ENCODE data around the gene NEK7.

NEK7 gene

DNA sequence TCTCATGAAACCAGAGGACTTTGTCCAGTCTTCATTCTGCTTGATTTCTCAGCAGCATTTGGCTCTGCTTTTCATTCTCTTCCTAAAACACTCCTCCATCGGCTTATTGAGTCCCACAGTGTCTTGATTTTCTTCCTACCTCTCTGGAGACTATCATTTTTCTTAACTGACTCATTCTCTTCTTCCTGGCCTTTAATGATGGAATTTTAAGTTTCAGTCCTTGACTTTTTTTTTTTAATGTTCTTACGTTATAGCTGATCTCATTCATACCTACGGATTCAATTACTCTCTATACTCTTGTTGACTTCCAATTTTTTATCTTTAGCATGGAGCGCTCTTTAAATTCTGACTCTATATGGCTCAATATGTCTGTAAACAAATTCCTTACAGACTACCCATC is 111.1 kb downstream of the NEK7 start:
- no peak overlapping the region for H3K27ac ChIP-seq (ENCODE audit: low read length)
- H3K36me3 ChIP-seq (ENCODE audit: control insufficient read depth, low read depth, low read length): no peaks in the 10 kb centered on the region
- no peak overlapping the region for H3K9ac ChIP-seq (ENCODE audit: low read length)
- no peaks in the 10 kb centered on the region for H3K9me3 ChIP-seq (ENCODE audit: control insufficient read depth, low read depth, low read length)
- no peak overlapping the region for H3K4me3 ChIP-seq (ENCODE audit: low read length)
- no peaks in the 10 kb centered on the region for H3K27me3 ChIP-seq (ENCODE audit: control insufficient read depth, insufficient read depth, low read length)
- H3K4me1 ChIP-seq (ENCODE audit: control insufficient read depth, low read depth, low read length): no peaks in the 10 kb centered on the region

DNA sequence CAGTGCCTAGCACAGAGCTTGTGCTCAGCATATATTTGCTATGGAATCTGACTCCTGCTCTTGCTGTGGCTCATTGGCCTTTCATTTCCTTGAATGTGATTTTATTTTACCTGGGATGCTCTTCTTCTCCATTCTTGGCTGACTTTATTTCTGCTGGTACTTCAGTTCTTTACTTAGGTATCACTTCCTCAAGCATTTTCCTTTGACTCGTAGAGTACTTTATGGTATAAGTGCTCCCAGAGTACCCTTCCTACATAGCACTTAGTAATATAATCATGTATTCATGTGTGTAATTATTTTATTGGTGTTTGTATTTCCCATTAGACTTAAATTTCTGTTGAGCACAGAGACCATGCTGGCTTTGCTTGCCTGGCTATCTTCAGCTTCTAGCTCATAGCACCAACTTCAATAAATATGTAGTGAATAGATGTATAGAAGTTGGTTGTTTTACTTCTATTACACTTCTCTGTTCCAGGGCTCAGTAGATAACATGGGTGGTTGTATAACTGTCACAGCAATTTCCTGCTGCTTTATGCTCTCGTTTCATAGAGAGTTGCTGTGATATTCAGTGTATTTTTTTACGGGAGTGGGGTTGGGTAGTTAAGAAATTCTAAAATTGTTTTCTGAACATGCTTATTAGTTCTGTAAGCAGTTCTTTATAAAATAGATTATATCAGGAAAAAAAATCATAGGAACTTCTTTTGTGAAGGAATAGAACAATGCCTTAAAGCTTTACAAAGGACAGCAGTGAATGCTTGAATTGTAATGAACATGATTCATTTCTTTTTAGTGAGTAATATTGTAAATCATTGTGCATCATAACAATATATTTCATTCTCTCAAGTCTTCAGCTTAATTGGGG is 112.2 kb downstream of the NEK7 start:
- H3K9me3 ChIP-seq (ENCODE audit: control insufficient read depth, low read depth, low read length): no peaks in the 10 kb centered on the region
- no peaks in the 10 kb centered on the region for H3K4me1 ChIP-seq (ENCODE audit: control insufficient read depth, low read depth, low read length)
- no peak overlapping the region for H3K27ac ChIP-seq (ENCODE audit: low read length)
- no peak overlapping the region for H3K9ac ChIP-seq (ENCODE audit: low read length)
- no peaks in the 10 kb centered on the region for H3K36me3 ChIP-seq (ENCODE audit: control insufficient read depth, low read depth, low read length)
- H3K4me3 ChIP-seq (ENCODE audit: low read length): no peak overlapping the region
- H3K27me3 ChIP-seq (ENCODE audit: control insufficient read depth, insufficient read depth, low read length): no peaks in the 10 kb centered on the region

DNA sequence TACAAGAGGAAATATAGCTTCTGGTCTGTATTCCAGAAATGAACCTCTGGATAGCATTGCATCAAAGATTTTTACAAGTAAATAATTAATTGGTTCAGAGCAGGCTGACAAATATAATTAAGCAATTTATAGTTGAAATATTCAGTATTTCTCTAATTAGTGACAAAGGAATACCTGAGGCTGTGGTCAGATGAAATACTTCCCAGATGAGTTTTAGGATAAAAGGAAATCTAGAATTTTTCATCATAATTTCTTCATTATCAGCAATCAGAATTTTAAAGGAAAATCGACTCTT is 112.8 kb downstream of the NEK7 start:
- Histone ChIP-seq H3K36me3 (ENCODE audit: control insufficient read depth, low read depth, low read length) (no peaks in the 10 kb centered on the region), H3K9me3 (ENCODE audit: control insufficient read depth, low read depth, low read length) (no peaks in the 10 kb centered on the region), H3K4me1 (ENCODE audit: control insufficient read depth, low read depth, low read length) (no peaks in the 10 kb centered on the region), H3K4me3 (ENCODE audit: low read length) (no peak overlapping the region), H3K27ac (ENCODE audit: low read length) (no peak overlapping the region), H3K9ac (ENCODE audit: low read length) (no peak overlapping the region), H3K27me3 (ENCODE audit: control insufficient read depth, insufficient read depth, low read length) (no peaks in the 10 kb centered on the region)

DNA sequence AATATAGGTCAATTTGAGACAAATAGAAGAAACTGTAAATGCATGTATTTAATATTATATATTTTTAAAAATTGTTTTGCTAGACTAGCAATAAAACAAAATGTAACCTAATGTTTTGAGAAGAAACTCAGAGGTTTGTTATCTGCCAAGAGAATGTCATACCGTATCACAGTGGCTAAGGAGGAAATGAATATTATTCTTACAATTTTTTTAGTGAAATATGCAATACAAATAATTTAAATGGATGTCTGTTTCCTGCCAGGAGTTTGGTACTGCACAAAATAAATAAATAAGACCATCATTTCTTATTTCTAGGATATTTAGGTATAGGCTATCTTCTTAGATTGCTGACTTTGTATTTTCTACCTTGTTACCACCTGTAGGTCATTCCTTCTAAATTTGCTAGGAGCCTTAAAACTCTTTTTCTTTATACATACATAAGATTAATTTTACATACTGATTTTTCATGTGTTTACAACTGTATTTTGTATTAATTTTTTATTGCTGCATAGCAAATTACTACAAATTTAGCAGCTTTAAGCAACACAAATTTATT is 113.6 kb downstream of the NEK7 start:
- H3K4me1 ChIP-seq (ENCODE audit: control insufficient read depth, low read depth, low read length): no peaks in the 10 kb centered on the region
- H3K27ac ChIP-seq (ENCODE audit: low read length): no peak overlapping the region
- H3K27me3 ChIP-seq (ENCODE audit: control insufficient read depth, insufficient read depth, low read length): no peaks in the 10 kb centered on the region
- H3K9me3 ChIP-seq (ENCODE audit: control insufficient read depth, low read depth, low read length): no peaks in the 10 kb centered on the region
- no peaks in the 10 kb centered on the region for H3K36me3 ChIP-seq (ENCODE audit: control insufficient read depth, low read depth, low read length)
- H3K9ac ChIP-seq (ENCODE audit: low read length): no peak overlapping the region
- no peak overlapping the region for H3K4me3 ChIP-seq (ENCODE audit: low read length)

DNA sequence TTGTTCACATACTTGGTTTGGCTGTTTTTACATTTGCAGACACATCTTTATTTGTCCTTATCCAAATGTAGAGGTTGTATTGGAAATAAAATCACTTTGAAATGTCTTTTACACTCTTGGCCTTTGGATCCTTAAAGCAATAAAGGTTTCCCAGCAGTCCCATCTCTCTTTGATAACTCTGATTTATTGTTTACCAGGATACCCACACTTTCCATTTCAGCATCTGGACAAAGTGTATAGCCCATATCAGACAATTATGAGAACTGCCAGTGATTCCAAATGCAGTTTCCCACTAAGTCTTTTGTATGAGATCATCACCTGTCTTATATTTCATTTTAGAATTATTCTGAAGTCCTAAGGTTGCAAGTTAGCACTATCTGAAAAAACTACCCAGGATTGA is 114.7 kb downstream of the NEK7 start:
- Histone ChIP-seq H3K9me3 (ENCODE audit: control insufficient read depth, low read depth, low read length) (no peaks in the 10 kb centered on the region), H3K27ac (ENCODE audit: low read length) (no peak overlapping the region), H3K27me3 (ENCODE audit: control insufficient read depth, insufficient read depth, low read length) (no peaks in the 10 kb centered on the region), H3K9ac (ENCODE audit: low read length) (no peak overlapping the region), H3K36me3 (ENCODE audit: control insufficient read depth, low read depth, low read length) (no peaks in the 10 kb centered on the region), H3K4me3 (ENCODE audit: low read length) (no peak overlapping the region), H3K4me1 (ENCODE audit: control insufficient read depth, low read depth, low read length) (peaks cover 4% of the 10 kb centered on the region)

DNA sequence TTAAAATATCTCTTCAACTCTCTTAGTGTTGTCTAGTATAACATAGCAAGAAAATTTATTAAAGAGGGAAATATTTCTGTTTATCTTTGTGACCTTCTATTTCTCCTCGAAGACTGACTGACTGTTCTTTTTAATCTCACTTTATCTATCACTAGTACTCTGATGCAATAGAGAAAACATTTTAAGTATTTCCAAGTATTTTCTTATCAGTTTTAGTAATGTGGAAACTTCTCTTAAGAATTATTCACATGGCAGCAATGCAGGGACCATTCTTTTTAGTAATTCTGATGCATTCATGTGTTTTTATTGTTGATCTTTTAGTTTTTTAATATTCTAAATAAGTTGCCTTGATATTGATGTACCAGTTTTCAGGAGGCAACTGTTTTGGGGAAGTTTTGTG is 115.7 kb downstream of the NEK7 start:
- no peaks in the 10 kb centered on the region for H3K9me3 ChIP-seq (ENCODE audit: control insufficient read depth, low read depth, low read length)
- H3K9ac ChIP-seq (ENCODE audit: low read length): no peak overlapping the region
- H3K4me1 ChIP-seq (ENCODE audit: control insufficient read depth, low read depth, low read length): peaks cover 4% of the 10 kb centered on the region
- no peak overlapping the region for H3K27ac ChIP-seq (ENCODE audit: low read length)
- H3K36me3 ChIP-seq (ENCODE audit: control insufficient read depth, low read depth, low read length): no peaks in the 10 kb centered on the region
- no peaks in the 10 kb centered on the region for H3K27me3 ChIP-seq (ENCODE audit: control insufficient read depth, insufficient read depth, low read length)
- no peak overlapping the region for H3K4me3 ChIP-seq (ENCODE audit: low read length)

DNA sequence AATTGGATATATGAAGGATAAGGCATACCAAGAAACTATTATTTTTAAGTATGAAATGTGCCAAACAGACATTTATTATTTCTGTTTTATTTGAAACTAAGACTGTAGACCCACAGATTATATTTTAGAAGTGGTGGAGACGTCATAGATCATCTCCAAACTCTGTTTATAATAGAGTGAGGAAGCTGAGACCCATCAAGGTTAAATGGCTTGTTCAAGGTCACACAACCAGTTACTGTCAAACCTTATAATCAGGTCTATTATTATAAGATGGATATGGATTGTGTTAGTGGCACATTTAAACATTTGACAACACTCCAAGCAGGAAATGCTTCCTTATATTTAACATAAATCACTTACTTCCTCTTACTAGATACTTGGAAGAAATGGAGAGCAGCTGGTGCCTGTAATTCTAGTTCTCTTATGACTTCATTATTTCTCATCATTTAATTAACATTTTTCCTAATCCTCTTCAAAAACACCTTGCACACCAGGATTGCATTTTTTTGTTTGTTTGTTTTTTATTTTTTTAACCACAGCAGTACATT is 117.0 kb downstream of the NEK7 start:
- Histone ChIP-seq H3K27ac (ENCODE audit: low read length) (no peak overlapping the region), H3K4me3 (ENCODE audit: low read length) (no peak overlapping the region), H3K4me1 (ENCODE audit: control insufficient read depth, low read depth, low read length) (peaks cover 4% of the 10 kb centered on the region), H3K36me3 (ENCODE audit: control insufficient read depth, low read depth, low read length) (no peaks in the 10 kb centered on the region), H3K9ac (ENCODE audit: low read length) (no peak overlapping the region), H3K9me3 (ENCODE audit: control insufficient read depth, low read depth, low read length) (no peaks in the 10 kb centered on the region), H3K27me3 (ENCODE audit: control insufficient read depth, insufficient read depth, low read length) (no peaks in the 10 kb centered on the region)

DNA sequence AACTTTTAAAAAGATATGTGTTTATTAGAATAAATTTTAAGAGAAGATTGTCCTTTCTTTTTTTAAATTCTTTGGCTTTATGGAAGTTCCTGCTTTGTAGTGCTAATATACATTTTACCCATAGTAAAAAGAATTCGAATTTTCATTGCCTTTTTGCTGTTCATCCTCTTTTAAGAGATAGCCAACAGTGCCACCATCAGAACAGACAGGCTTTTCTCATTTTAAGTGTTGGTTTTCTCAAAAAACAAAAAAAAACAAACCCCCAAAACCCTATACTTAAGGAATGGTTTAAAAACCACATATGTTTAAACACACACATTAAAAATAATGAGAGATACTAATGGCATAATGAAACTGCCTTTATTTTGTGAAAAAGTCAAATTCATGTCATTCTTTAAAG is 118.8 kb downstream of the NEK7 start:
- H3K27ac ChIP-seq (ENCODE audit: low read length): no peak overlapping the region

DNA sequence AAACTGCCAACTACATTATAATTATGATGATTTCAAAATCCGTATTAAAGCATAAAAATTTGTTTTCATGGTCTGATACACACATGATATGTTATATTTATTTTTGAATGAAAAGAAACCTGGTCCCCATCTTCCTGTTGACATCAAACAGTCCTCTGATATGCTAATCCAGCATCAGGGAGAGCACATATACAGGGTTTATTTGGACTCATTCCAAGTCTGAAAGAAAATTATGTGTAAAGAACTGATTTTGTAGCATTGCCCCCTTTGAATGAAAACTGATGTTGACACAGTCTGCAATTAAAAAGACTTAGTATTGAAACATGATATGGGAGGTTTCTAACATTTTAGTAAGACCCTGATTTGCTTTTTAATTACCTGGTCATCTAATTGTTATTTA is 119.4 kb downstream of the NEK7 start:
- H3K36me3 ChIP-seq (ENCODE audit: control insufficient read depth, low read depth, low read length): no peaks in the 10 kb centered on the region
- no peak overlapping the region for H3K9ac ChIP-seq (ENCODE audit: low read length)
- no peak overlapping the region for H3K27ac ChIP-seq (ENCODE audit: low read length)
- H3K4me1 ChIP-seq (ENCODE audit: control insufficient read depth, low read depth, low read length): peaks cover 4% of the 10 kb centered on the region
- H3K27me3 ChIP-seq (ENCODE audit: control insufficient read depth, insufficient read depth, low read length): no peaks in the 10 kb centered on the region
- H3K4me3 ChIP-seq (ENCODE audit: low read length): no peak overlapping the region
- no peaks in the 10 kb centered on the region for H3K9me3 ChIP-seq (ENCODE audit: control insufficient read depth, low read depth, low read length)

More for the DNA sequence above, 118.8 kb downstream of the NEK7 start:
- peaks cover 4% of the 10 kb centered on the region for H3K4me1 ChIP-seq (ENCODE audit: control insufficient read depth, low read depth, low read length)
- H3K9ac ChIP-seq (ENCODE audit: low read length): no peak overlapping the region
- H3K27me3 ChIP-seq (ENCODE audit: control insufficient read depth, insufficient read depth, low read length): no peaks in the 10 kb centered on the region
- H3K9me3 ChIP-seq (ENCODE audit: control insufficient read depth, low read depth, low read length): no peaks in the 10 kb centered on the region
- no peaks in the 10 kb centered on the region for H3K36me3 ChIP-seq (ENCODE audit: control insufficient read depth, low read depth, low read length)
- H3K4me3 ChIP-seq (ENCODE audit: low read length): no peak overlapping the region

DNA sequence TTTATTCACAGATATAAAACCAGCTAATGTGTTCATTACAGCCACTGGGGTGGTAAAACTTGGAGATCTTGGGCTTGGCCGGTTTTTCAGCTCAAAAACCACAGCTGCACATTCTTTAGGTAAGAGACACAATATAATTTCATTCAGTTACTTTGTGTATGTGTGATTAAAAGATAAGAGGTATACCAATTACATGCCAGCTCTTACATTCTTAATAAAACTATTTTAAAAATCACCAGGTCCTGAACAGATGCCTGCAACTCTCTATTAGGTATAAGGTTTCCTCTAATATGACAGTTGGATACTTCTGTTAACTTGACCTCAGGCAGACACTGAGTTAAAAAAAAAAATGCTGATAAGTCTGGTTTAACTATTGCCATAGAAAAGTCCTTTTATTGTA is 122.1 kb downstream of the NEK7 start:
- Histone ChIP-seq H3K27ac (ENCODE audit: low read length) (no peak overlapping the region), H3K9ac (ENCODE audit: low read length) (no peak overlapping the region), H3K27me3 (ENCODE audit: control insufficient read depth, insufficient read depth, low read length) (no peaks in the 10 kb centered on the region), H3K9me3 (ENCODE audit: control insufficient read depth, low read depth, low read length) (no peaks in the 10 kb centered on the region), H3K4me3 (ENCODE audit: low read length) (no peak overlapping the region), H3K4me1 (ENCODE audit: control insufficient read depth, low read depth, low read length) (peaks cover 4% of the 10 kb centered on the region), H3K36me3 (ENCODE audit: control insufficient read depth, low read depth, low read length) (no peaks in the 10 kb centered on the region)

DNA sequence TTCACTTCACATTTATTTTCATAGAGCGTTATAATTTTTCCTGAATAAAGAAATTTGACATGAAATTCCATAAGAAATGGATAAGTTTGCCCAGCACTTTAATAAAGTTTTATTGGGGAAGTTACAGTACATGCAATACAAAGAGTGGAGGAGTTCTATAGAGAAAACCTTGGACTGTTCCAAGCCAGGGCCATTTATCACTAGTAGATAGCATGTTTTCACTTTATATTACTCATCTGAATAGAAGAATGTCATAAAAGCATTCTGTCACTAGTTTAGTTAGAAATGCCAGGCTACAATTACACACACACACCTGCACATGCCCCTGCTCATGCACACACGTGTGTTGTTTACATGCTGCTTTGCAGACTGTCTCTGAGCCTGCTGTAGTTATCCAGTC is 123.3 kb downstream of the NEK7 start:
- Histone ChIP-seq H3K9me3 (ENCODE audit: control insufficient read depth, low read depth, low read length) (no peaks in the 10 kb centered on the region), H3K36me3 (ENCODE audit: control insufficient read depth, low read depth, low read length) (no peaks in the 10 kb centered on the region), H3K9ac (ENCODE audit: low read length) (no peak overlapping the region), H3K27me3 (ENCODE audit: control insufficient read depth, insufficient read depth, low read length) (no peaks in the 10 kb centered on the region), H3K4me3 (ENCODE audit: low read length) (no peak overlapping the region), H3K4me1 (ENCODE audit: control insufficient read depth, low read depth, low read length) (peaks cover 4% of the 10 kb centered on the region), H3K27ac (ENCODE audit: low read length) (no peak overlapping the region)

DNA sequence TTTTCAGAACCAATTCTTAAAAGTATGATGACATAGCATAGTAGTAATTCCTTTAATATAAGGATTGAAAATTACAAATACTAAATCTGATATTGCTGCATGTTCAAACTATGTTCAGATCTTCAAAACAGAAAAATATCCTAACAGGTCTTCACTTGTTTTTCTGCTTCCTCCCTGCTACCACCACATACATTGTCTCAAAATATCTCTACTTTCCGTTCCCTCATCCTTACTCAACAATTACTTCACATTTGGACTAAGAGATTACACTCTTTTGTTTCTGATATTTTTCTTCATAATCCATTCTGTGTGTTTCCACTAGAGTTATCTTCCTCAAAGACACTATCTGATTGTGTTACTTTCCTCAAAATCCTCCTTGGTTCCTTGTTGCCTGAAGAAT is 125.1 kb downstream of the NEK7 start:
- Histone ChIP-seq H3K4me3 (ENCODE audit: low read length) (no peak overlapping the region), H3K4me1 (ENCODE audit: control insufficient read depth, low read depth, low read length) (no peaks in the 10 kb centered on the region), H3K27ac (ENCODE audit: low read length) (no peak overlapping the region), H3K36me3 (ENCODE audit: control insufficient read depth, low read depth, low read length) (no peaks in the 10 kb centered on the region), H3K9ac (ENCODE audit: low read length) (no peak overlapping the region), H3K27me3 (ENCODE audit: control insufficient read depth, insufficient read depth, low read length) (no peaks in the 10 kb centered on the region), H3K9me3 (ENCODE audit: control insufficient read depth, low read depth, low read length) (no peaks in the 10 kb centered on the region)

All from iPS-18a (cell line).